H1 (cell line): ENCODE results near the gene FAM151A. TPM values are rescaled to one million over a fixed set of nuclear protein-coding genes. Genes with fewer than 3 reads are reported as not detected.

ENCODE experiments used
- CTCF ChIA-PET: fragments of 300-600 bp; sonication (Branson Sonifier 250); formaldehyde crosslinking; loops from one replicate; lab custom pipeline; 2021; ENCODE audit not compliant: partially characterized antibody; lab: Charles Lee
- POLR2A ChIA-PET: fragments of 300-600 bp; sonication (Branson Sonifier 250); formaldehyde crosslinking; loops from one replicate; lab custom pipeline; 2021; ENCODE audit warnings: inconsistent platforms; ENCODE audit not compliant: partially characterized antibody; lab: Charles Lee
- DNase-seq, 2 experiments: peaks; one replicate each; pipeline versions ENCODE4 v3.0.0 to v3.0.0-alpha.2; 2010 to 2022; ENCODE audit warnings: low spot score in 2 of 2, low read depth in 1 of 2, mixed read lengths in 1 of 2
- FAIRE-seq: peaks from 2 replicates; lab custom pipeline; 2011; peaks lifted over from hg19 to GRCh38; lab: Jason Lieb, UNC
- H2AFZ ChIP-seq: 2 replicates; pipeline ENCODE4 v1.8.1; 2012; ENCODE audit warnings: low read length, inconsistent platforms
- H2AK5ac ChIP-seq: 2 replicates; pipeline ENCODE4 v1.6.1; 2013; ENCODE audit warnings: low read depth, low read length
- H2BK120ac ChIP-seq: replicated peaks from 2 replicates; pipeline ENCODE3; 2013; ENCODE audit warnings: low read depth, low read length, inconsistent platforms
- H2BK12ac ChIP-seq: 2 replicates; pipeline ENCODE4 v1.6.1; 2013; ENCODE audit warnings: low read depth, low read length
- H2BK15ac ChIP-seq: 2 replicates; pipeline ENCODE4 v1.6.1; 2013; ENCODE audit warnings: low read length
- H2BK20ac ChIP-seq: 2 replicates; pipeline ENCODE4 v1.6.1; 2013; ENCODE audit warnings: low read length
- H2BK5ac ChIP-seq: 2 replicates; pipeline ENCODE4 v1.6.1; 2013; ENCODE audit warnings: low read depth, low read length
- H3K14ac ChIP-seq: 2 replicates; pipeline ENCODE4 v1.6.1; 2013; ENCODE audit warnings: inconsistent platforms; ENCODE audit not compliant: insufficient read length
- H3K18ac ChIP-seq: 2 replicates; pipeline ENCODE4 v1.6.1; 2013; ENCODE audit warnings: low read length; ENCODE audit errors: extremely low read depth
- H3K23ac ChIP-seq: 2 replicates; pipeline ENCODE4 v1.6.1; 2013; ENCODE audit warnings: inconsistent platforms; ENCODE audit not compliant: insufficient read length
- H3K23me2 ChIP-seq: 2 replicates; pipeline ENCODE4 v1.6.1; 2013; ENCODE audit warnings: low read depth, low read length
- H3K27ac ChIP-seq: 2 replicates; pipeline ENCODE4 v1.6.1; 2011; ENCODE audit warnings: low read depth, low read length, inconsistent platforms
- H3K27me3 ChIP-seq, 4 experiments: replicated peaks in 1 of 4; 1 replicate in 1 of 4; 2 replicates in 3 of 4; pipeline versions ENCODE4 v1.6.1 to v1.8.1; 2011 to 2013; ENCODE audit warnings: low read length in 3 of 4, mild to moderate bottlenecking in 3 of 4, inconsistent platforms in 2 of 4, mixed read lengths in 2 of 4, moderate library complexity in 1 of 4; ENCODE audit not compliant: control insufficient read depth in 3 of 4, insufficient read depth in 3 of 4; ENCODE audit errors: extremely low read depth in 1 of 4
- H3K36me3 ChIP-seq, 4 experiments: 2 replicates each; pipeline versions ENCODE4 v1.6.1 to v1.8.1; 2011 to 2013; ENCODE audit warnings: mild to moderate bottlenecking in 4 of 4, low read length in 3 of 4, moderate library complexity in 2 of 4, control low read depth in 1 of 4, inconsistent platforms in 1 of 4; ENCODE audit not compliant: insufficient read depth in 4 of 4, control insufficient read depth in 2 of 4
- H3K4ac ChIP-seq: replicated peaks from 2 replicates; pipeline ENCODE3; 2013; ENCODE audit warnings: low read length, low read depth, mixed read lengths, inconsistent platforms; ENCODE audit not compliant: insufficient read length
- H3K4me1 ChIP-seq, 4 experiments: replicated peaks in 1 of 4; 1 replicate in 1 of 4; 2 replicates in 3 of 4; pipeline versions ENCODE4 v1.6.1 to v1.8.1; 2011 to 2013; ENCODE audit warnings: low read length in 3 of 4, inconsistent platforms in 2 of 4, mixed read lengths in 1 of 4; ENCODE audit not compliant: insufficient read depth in 4 of 4, control insufficient read depth in 3 of 4
- H3K4me2 ChIP-seq, 2 experiments: 2 replicates each; pipeline versions ENCODE4 v1.6.1 to v1.8.1; 2011 to 2013; ENCODE audit warnings: low read depth in 2 of 2, low read length in 2 of 2, control low read depth in 1 of 2, inconsistent platforms in 1 of 2, mild to moderate bottlenecking in 1 of 2; ENCODE audit not compliant: insufficient read depth in 1 of 2
- H3K4me3 ChIP-seq, 4 experiments: fragments of 200-600, 300-600 bp in 1 of 4; sonication (generic), shearing (Covaris generic), sonication (Bioruptor Twin) in 1 of 4; 2 replicates each; pipeline versions ENCODE4 v1.5.1 to v1.8.1; 2011 to 2016; ENCODE audit warnings: low read length in 4 of 4, low read depth in 3 of 4, control low read depth in 2 of 4, inconsistent platforms in 2 of 4, mild to moderate bottlenecking in 2 of 4, mixed read lengths in 1 of 4, moderate library complexity in 1 of 4; ENCODE audit not compliant: insufficient read depth in 2 of 4; ENCODE audit errors: extremely low read depth in 1 of 4
- H3K56ac ChIP-seq: replicated peaks from 2 replicates; pipeline ENCODE3; 2013; ENCODE audit warnings: low read depth, mild to moderate bottlenecking, mixed read lengths, low read length, inconsistent platforms; ENCODE audit not compliant: insufficient read length
- H3K79me1 ChIP-seq: 2 replicates; pipeline ENCODE4 v1.6.1; 2013; ENCODE audit warnings: low read depth, low read length, control low read depth
- H3K79me2 ChIP-seq, 2 experiments: 2 replicates each; pipeline versions ENCODE4 v1.6.1 to v1.8.1; 2012 to 2013; ENCODE audit warnings: low read length in 2 of 2, mild to moderate bottlenecking in 2 of 2, inconsistent platforms in 1 of 2; ENCODE audit not compliant: insufficient read depth in 2 of 2, control insufficient read depth in 1 of 2
- H3K9ac ChIP-seq, 4 experiments: replicated peaks in 1 of 4; 1 replicate in 1 of 4; 2 replicates in 3 of 4; pipeline versions ENCODE4 v1.6.1 to v1.8.1; 2011 to 2013; ENCODE audit warnings: low read depth in 3 of 4, low read length in 3 of 4, control low read depth in 2 of 4, mild to moderate bottlenecking in 2 of 4, moderate library complexity in 2 of 4, inconsistent platforms in 1 of 4; ENCODE audit errors: extremely low read depth in 1 of 4
- H3K9me3 ChIP-seq, 2 experiments: 2 replicates each; pipeline versions ENCODE4 v1.6.1 to v1.8.1; 2012 to 2013; ENCODE audit warnings: mild to moderate bottlenecking in 2 of 2, moderate library complexity in 2 of 2, control low read depth in 1 of 2, inconsistent platforms in 1 of 2, low read depth in 1 of 2, low read length in 1 of 2, mixed read lengths in 1 of 2; ENCODE audit not compliant: insufficient read depth in 2 of 2
- H4K20me1 ChIP-seq, 2 experiments: replicated peaks in 1 of 2; 2 replicates each; pipeline versions ENCODE3 to v1.8.1; 2011 to 2013; ENCODE audit warnings: inconsistent platforms in 2 of 2, low read length in 2 of 2, mild to moderate bottlenecking in 1 of 2; ENCODE audit not compliant: insufficient read depth in 2 of 2, control insufficient read depth in 1 of 2
- H4K5ac ChIP-seq: 2 replicates; pipeline ENCODE4 v1.6.1; 2013; ENCODE audit warnings: low read length, low read depth, mixed read lengths, inconsistent platforms; ENCODE audit not compliant: insufficient read length
- H4K8ac ChIP-seq: 2 replicates; pipeline ENCODE4 v1.8.0; 2013; ENCODE audit warnings: mild to moderate bottlenecking, moderate library complexity, low read length, inconsistent platforms; ENCODE audit not compliant: insufficient read depth; ENCODE audit errors: extremely low read depth
- H4K91ac ChIP-seq: replicated peaks from 2 replicates; pipeline ENCODE3; 2013; ENCODE audit warnings: low read length, mixed read lengths, inconsistent platforms; ENCODE audit not compliant: insufficient read length
- ATF2 ChIP-seq: IDR thresholded peaks from 2 replicates; pipeline ENCODE4 v1.6.1; 2012; ENCODE audit warnings: low read length, inconsistent platforms
- BRCA1 ChIP-seq: IDR thresholded peaks from 2 replicates; pipeline ENCODE4 v1.6.1; 2012; ENCODE audit warnings: low read depth, low read length, improper control_type of control experiment
- CEBPB ChIP-seq: IDR thresholded peaks from 2 replicates; pipeline ENCODE4 v1.6.1; 2012; ENCODE audit warnings: low read depth, low read length
- CREB1 ChIP-seq: IDR thresholded peaks from 2 replicates; pipeline ENCODE4 v1.6.1; 2012; ENCODE audit warnings: inconsistent platforms
- CTBP2 ChIP-seq: IDR thresholded peaks from 2 replicates; pipeline ENCODE4 v1.7.0; 2011; ENCODE audit warnings: borderline replicate concordance, mild to moderate bottlenecking, moderate library complexity, mixed read lengths, low read length; ENCODE audit not compliant: insufficient read depth, insufficient read length
- GABPA ChIP-seq: IDR thresholded peaks from 2 replicates; pipeline ENCODE4 v1.6.1; 2011; ENCODE audit warnings: mild to moderate bottlenecking, low read length, moderate library complexity, borderline replicate concordance; ENCODE audit not compliant: insufficient read depth
- JUN ChIP-seq: IDR thresholded peaks from 2 replicates; pipeline ENCODE4 v1.6.1; 2011; ENCODE audit warnings: low read depth, mild to moderate bottlenecking, improper control_type of control experiment, low read length
- KDM1A ChIP-seq: fragments of 200-600, 300-600 bp; sonication (generic); IDR thresholded peaks from 2 replicates; pipeline ENCODE4 v1.7.1; 2016; ENCODE audit warnings: mild to moderate bottlenecking, low read length, borderline replicate concordance
- RBBP5 ChIP-seq: IDR thresholded peaks from 2 replicates; pipeline ENCODE4 v1.7.1; 2012; ENCODE audit warnings: low read depth, mild to moderate bottlenecking, inconsistent platforms, low read length, moderate library complexity, borderline replicate concordance
- RFX5 ChIP-seq: IDR thresholded peaks from 2 replicates; pipeline ENCODE4 v1.6.1; 2011; ENCODE audit warnings: low read depth, low read length, improper control_type of control experiment, borderline replicate concordance
- RXRA ChIP-seq: IDR thresholded peaks from 2 replicates; pipeline ENCODE4 v1.6.1; 2011; ENCODE audit warnings: low read depth, mild to moderate bottlenecking, low read length, moderate library complexity; ENCODE audit not compliant: insufficient read depth
- SAP30 ChIP-seq: fragments of 300-600 bp; sonication (generic); IDR thresholded peaks from 2 replicates; pipeline ENCODE4 v1.7.1; 2012; ENCODE audit warnings: low read length, moderate library complexity, mild to moderate bottlenecking, inconsistent platforms; ENCODE audit not compliant: insufficient read depth, insufficient replicate concordance
- SP2 ChIP-seq: IDR thresholded peaks from 2 replicates; pipeline ENCODE4 v1.6.1; 2012; ENCODE audit warnings: mild to moderate bottlenecking, low read length, inconsistent platforms
- WGBS, 2 experiments: shearing (Covaris generic) in 1 of 2; methylation state at CpG; one replicate each; pipeline versions ENCODE4 v1.1.6 to v1.1.7; 2013 to 2015; ENCODE audit warnings: low lambda C conversion rate in 2 of 2, mixed read lengths in 2 of 2, inconsistent platforms in 1 of 2, low coverage in 1 of 2, missing lambda C conversion rate in 1 of 2; ENCODE audit not compliant: insufficient replicate concordance in 2 of 2, insufficient coverage in 1 of 2, insufficient read length in 1 of 2; ENCODE audit errors: extremely low coverage in 1 of 2, missing lambda C conversion rate in 1 of 2; 5-methylcytosine and 5-hydroxymethylcytosine counted together
- polyA plus RNA-seq, 7 experiments: library from polyadenylated mRNA; depleted of rRNA in 3 of 7; stranded (reverse) in 5 of 7; unstranded in 2 of 7; fragments of >200 nt in 5 of 7; fragments of 200-250 nt in 2 of 7; gene quantifications; 1 replicate in 5 of 7; 2 replicates in 1 of 7; 4 replicates in 1 of 7; pipeline versions ENCODE4 v1.2.1 to v1.2.3, GENCODE V29; 2011 to 2013; ENCODE audit warnings: missing spikeins in 2 of 7, mixed read lengths in 2 of 7
- total RNA-seq: library from RNA; stranded (reverse); fragmentation: NEBNext Ultra II Directional; extraction: Animal tissue kit (Norgen Biotek cat#: 25700); gene quantifications from 2 replicates; pipeline ENCODE4 v1.2.1, GENCODE V29; 2021

FAM151A gene
- total and polyA plus RNA-seq, 2 of the 8 experiments (the other 6 are each of a cell fraction or from before 2014, with no cell fraction given), result not detected

- Histone ChIP-seq H4K5ac (no peak overlapping the region), H3K36me3 (no peaks in the 10 kb centered on the region), H3K23ac (no peak overlapping the region), H3K9ac (no peak overlapping the region), H3K9me3 (peaks cover 10 to 13% of the 10 kb centered on the region in 2 experiments; a peak in 3 of 4 replicates), H3K14ac (no peak overlapping the region), H3K4me3 (no peak overlapping the region), H3K4ac (no peak overlapping the region), H2BK20ac (no peak overlapping the region), H2BK120ac (no peak overlapping the region), H3K4me1 (no peaks in the 10 kb centered on the region), H4K20me1 (no peaks in the 10 kb centered on the region), H3K23me2 (no peaks in the 10 kb centered on the region), H3K56ac (no peak overlapping the region), H3K27ac (no peak overlapping the region), H3K79me1 (no peaks in the 10 kb centered on the region), H2BK12ac (no peak overlapping the region), H2BK5ac (no peak overlapping the region), H3K27me3 (no peaks in the 10 kb centered on the region), H4K91ac (no peak overlapping the region), H3K18ac (no peak overlapping the region), H3K79me2 (no peaks in the 10 kb centered on the region), H2AFZ (no peak overlapping the region), H2AK5ac (no peak overlapping the region), H4K8ac (no peak overlapping the region), H2BK15ac (no peak overlapping the region), H3K4me2 (no peak overlapping the region)
- no peak for DNase-seq
- CTCF ChIA-PET, result interaction anchor here (1.0 to 1.3 kb wide), 3 partner anchors 64 to 372 kb away, joined by 3 to 5 read pairs (median 3); no protein-coding TSS in a partner anchor
- POLR2A ChIA-PET, result no interaction called here
- WGBS, 2 experiments, result 66 to 100% methylated on average over 1 to 4 of the region's 4 CpGs
- FAIRE-seq, result no peak
- TF ChIP-seq RXRA, result no peak
- TF ChIP-seq SAP30, result no peak
- no peak for TF ChIP-seq BRCA1
- no peak for TF ChIP-seq CEBPB
- no peak for TF ChIP-seq RFX5
- no peak for TF ChIP-seq RBBP5
- no peak for TF ChIP-seq JUN
- TF ChIP-seq SP2, result no peak
- TF ChIP-seq CTBP2, result no peak
- no peak for TF ChIP-seq KDM1A
- no peak for TF ChIP-seq GABPA
- no peak for TF ChIP-seq CREB1
- no peak for TF ChIP-seq ATF2
Observed at GRCh38 chr1:54640361-54640760, 17.0 kb upstream of the FAM151A start.
